HepG2 (cell line): ENCODE measurements around the gene ARRDC1.

Experiments used
- PHF5A ChIP-seq: IDR thresholded peaks from one replicate; pipeline ENCODE4 v1.6.1; 2018; ENCODE audit warnings: low read depth, missing genetic modification reagents; ENCODE audit not compliant: unreplicated experiment
- POLR2AphosphoS5 ChIP-seq: IDR thresholded peaks from 2 replicates; pipeline ENCODE4 v1.6.1; 2012; ENCODE audit warnings: low read depth, low read length
- RAD21 ChIP-seq: fragments of 450-650 bp; formaldehyde crosslinking; IDR thresholded peaks from 2 replicates; pipeline ENCODE4 v1.5.0; 2020; ENCODE audit warnings: mild to moderate bottlenecking
- SIN3A ChIP-seq: IDR thresholded peaks from 2 replicates; pipeline ENCODE4 v1.6.1; 2011; ENCODE audit warnings: low read depth, mild to moderate bottlenecking, control low read depth, low read length, borderline replicate concordance
- SMARCE1 ChIP-seq: fragments of 450-650 bp; IDR thresholded peaks from 2 replicates; pipeline ENCODE4 v1.6.1; 2017; ENCODE audit warnings: borderline replicate concordance
- ZFX ChIP-seq: sonication (generic); formaldehyde crosslinking; IDR thresholded peaks from 2 replicates; pipeline ENCODE4 v1.4.0; 2020; ENCODE audit warnings: mild to moderate bottlenecking, low read depth, missing genetic modification reagents, moderate library complexity
- TF ChIP-seq, protein P1 (sequence below): sonication (generic); formaldehyde crosslinking; IDR thresholded peaks from 2 replicates; pipeline ENCODE4 v1.5.0; 2020; ENCODE audit warnings: mild to moderate bottlenecking, missing genetic modification reagents, moderate library complexity
- TF ChIP-seq, protein P2 (sequence below), 2 experiments: sonication (generic) in 1 of 2; formaldehyde crosslinking in 1 of 2; IDR thresholded peaks; 2 replicates each; pipeline versions ENCODE4 v1.4.0 to v1.6.1; 2018 to 2020; ENCODE audit warnings: missing genetic modification reagents in 2 of 2, borderline replicate concordance in 1 of 2, low read depth in 1 of 2, mild to moderate bottlenecking in 1 of 2, missing biosample characterization in 1 of 2

DNA sequence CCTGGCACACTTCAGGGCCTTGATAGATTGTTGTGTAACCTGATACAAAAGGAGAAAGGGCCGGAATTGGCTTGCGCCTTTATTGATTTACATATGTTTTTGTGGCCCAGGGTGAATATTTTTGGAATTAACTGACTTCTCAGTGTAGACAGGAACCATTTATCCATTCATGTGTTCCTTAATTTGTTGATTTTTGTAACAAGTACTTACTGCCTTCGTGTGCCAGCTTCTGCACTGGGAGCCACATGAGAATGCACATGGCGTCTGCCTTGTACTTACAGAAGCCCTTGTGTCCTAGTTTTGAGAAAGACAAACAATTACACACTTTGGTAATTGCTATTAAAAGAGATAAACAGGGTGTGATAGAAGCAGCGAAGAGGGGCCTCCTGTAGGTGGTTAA, 39.7 kb downstream of the ARRDC1 start:
- TF ChIP-seq SIN3A (no peak), ZFX (no peak), POLR2AphosphoS5 (no peak), RAD21 (no peak), SMARCE1 (no peak), PHF5A (CRISPR knock-in tag) (no peak)
- TF ChIP-seq, protein P1, sequence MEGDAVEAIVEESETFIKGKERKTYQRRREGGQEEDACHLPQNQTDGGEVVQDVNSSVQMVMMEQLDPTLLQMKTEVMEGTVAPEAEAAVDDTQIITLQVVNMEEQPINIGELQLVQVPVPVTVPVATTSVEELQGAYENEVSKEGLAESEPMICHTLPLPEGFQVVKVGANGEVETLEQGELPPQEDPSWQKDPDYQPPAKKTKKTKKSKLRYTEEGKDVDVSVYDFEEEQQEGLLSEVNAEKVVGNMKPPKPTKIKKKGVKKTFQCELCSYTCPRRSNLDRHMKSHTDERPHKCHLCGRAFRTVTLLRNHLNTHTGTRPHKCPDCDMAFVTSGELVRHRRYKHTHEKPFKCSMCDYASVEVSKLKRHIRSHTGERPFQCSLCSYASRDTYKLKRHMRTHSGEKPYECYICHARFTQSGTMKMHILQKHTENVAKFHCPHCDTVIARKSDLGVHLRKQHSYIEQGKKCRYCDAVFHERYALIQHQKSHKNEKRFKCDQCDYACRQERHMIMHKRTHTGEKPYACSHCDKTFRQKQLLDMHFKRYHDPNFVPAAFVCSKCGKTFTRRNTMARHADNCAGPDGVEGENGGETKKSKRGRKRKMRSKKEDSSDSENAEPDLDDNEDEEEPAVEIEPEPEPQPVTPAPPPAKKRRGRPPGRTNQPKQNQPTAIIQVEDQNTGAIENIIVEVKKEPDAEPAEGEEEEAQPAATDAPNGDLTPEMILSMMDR (CRISPR knock-in tag), result no peak
- TF ChIP-seq, protein P2, sequence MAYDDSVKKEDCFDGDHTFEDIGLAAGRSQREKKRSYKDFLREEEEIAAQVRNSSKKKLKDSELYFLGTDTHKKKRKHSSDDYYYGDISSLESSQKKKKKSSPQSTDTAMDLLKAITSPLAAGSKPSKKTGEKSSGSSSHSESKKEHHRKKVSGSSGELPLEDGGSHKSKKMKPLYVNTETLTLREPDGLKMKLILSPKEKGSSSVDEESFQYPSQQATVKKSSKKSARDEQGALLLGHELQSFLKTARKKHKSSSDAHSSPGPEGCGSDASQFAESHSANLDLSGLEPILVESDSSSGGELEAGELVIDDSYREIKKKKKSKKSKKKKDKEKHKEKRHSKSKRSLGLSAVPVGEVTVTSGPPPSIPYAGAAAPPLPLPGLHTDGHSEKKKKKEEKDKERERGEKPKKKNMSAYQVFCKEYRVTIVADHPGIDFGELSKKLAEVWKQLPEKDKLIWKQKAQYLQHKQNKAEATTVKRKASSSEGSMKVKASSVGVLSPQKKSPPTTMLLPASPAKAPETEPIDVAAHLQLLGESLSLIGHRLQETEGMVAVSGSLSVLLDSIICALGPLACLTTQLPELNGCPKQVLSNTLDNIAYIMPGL (CRISPR knock-in tag; IDR thresholded peaks at IDR 0.05; ENCODE audit: borderline replicate concordance in 1 of 2, low read depth in 1 of 2), result no peak
